Skeletal muscle tissue (tissue), 4 donors: Measurements from ENCODE around the gene LYPD6B. TPM values are rescaled to one million over a fixed set of nuclear protein-coding genes. Genes with fewer than 3 reads are reported as not detected.

Experiments used
- H3K27ac ChIP-seq: one replicate; pipeline ENCODE4 v1.7.0; 2013; ENCODE audit warnings: mild to moderate bottlenecking, low read depth, low read length, inconsistent platforms
- H3K27me3 ChIP-seq, 3 donors: one replicate each; pipeline ENCODE4 v1.7.0; 2013; ENCODE audit warnings: low read length in 3 of 3; ENCODE audit not compliant: control insufficient read depth in 3 of 3, insufficient read depth in 3 of 3
- H3K36me3 ChIP-seq, 3 donors: one replicate each; pipeline ENCODE4 v1.7.0; 2013; ENCODE audit warnings: low read length in 3 of 3; ENCODE audit not compliant: control insufficient read depth in 3 of 3, insufficient read depth in 3 of 3
- H3K4me1 ChIP-seq, 3 donors: one replicate each; pipeline ENCODE4 v1.7.0; 2013; ENCODE audit warnings: low read length in 3 of 3, mild to moderate bottlenecking in 3 of 3; ENCODE audit not compliant: control insufficient read depth in 3 of 3, insufficient read depth in 3 of 3
- H3K4me3 ChIP-seq, 3 donors: one replicate each; pipeline ENCODE4 v1.7.0; 2013; ENCODE audit warnings: low read length in 3 of 3
- H3K9ac ChIP-seq, 3 donors: one replicate each; pipeline ENCODE4 v1.7.0; 2013; ENCODE audit warnings: low read length in 3 of 3, mild to moderate bottlenecking in 3 of 3, moderate library complexity in 2 of 3, low read depth in 1 of 3
- H3K9me3 ChIP-seq, 3 donors: one replicate each; pipeline ENCODE4 v1.7.0; 2013; ENCODE audit warnings: low read length in 3 of 3; ENCODE audit not compliant: control insufficient read depth in 3 of 3
- total RNA-seq: library from RNA; depleted of rRNA; stranded (reverse); fragments of >200 nt; gene quantifications from one replicate; pipeline ENCODE4 v1.2.3, GENCODE V29; 2014
- donor health status: Osteomylitis.

The LYPD6B gene
- total RNA-seq, 1 donor from 2014 or later: 0.52 TPM

- Histone ChIP-seq H3K4me1 (no peaks in the 10 kb centered on the region), H3K9me3 (no peaks in the 10 kb centered on the region), H3K27ac (no peak overlapping the region), H3K4me3 (no peak overlapping the region), H3K36me3 (no peaks in the 10 kb centered on the region), H3K9ac (no peak overlapping the region), H3K27me3 (peaks cover 0 to 2% (median 0%) of the 10 kb centered on the region in 3 donors)
Observed at GRCh38 chr2:149068225-149068995, 29.9 kb downstream of the LYPD6B start.

DNA sequence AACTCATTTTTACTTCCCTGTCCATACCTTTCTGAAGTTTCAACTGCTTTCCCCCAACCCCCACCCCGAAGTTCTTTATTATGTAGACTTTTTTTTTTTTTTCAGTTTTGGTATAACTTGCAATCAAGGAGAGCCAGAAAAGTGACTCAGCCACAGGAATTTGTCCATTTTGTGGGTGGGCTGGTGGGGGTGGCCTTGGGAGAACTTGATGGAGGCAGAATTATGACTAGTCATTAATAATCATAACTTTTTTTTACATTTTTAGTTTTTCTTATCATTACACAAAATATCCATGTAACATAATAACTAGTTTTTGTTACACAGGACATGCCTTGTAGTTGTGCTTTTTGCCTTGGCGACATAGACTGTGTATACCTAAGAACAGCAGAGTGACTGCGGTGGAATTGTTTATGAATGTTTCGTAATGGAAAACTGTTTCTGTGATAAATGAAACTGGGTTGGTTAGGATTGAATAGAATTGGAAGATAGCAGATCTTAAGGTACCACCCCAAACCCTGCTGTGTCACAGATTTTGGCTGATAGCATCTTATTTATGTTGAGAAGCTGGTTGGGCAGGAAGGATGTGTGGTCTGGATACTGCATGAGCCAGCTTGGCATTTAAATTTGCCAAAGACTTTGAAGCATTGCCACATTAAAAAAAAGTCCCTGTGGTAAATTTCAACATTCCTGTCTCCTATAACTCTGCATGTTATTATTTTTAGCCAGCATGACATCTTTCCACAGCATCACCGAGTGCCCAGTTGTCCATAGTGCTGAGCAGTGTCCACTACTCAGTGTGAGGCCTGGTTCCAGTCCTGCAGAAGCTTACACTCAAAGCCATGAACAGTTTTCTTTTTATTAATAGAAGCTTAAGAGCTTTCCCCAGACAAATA is 30.7 kb downstream of the LYPD6B start:
- Histone ChIP-seq H3K36me3 (no peaks in the 10 kb centered on the region), H3K4me3 (no peak overlapping the region), H3K27ac (no peak overlapping the region), H3K4me1 (no peaks in the 10 kb centered on the region), H3K27me3 (peaks cover 0 to 2% (median 0%) of the 10 kb centered on the region in 3 donors), H3K9ac (no peak overlapping the region), H3K9me3 (no peaks in the 10 kb centered on the region)

DNA sequence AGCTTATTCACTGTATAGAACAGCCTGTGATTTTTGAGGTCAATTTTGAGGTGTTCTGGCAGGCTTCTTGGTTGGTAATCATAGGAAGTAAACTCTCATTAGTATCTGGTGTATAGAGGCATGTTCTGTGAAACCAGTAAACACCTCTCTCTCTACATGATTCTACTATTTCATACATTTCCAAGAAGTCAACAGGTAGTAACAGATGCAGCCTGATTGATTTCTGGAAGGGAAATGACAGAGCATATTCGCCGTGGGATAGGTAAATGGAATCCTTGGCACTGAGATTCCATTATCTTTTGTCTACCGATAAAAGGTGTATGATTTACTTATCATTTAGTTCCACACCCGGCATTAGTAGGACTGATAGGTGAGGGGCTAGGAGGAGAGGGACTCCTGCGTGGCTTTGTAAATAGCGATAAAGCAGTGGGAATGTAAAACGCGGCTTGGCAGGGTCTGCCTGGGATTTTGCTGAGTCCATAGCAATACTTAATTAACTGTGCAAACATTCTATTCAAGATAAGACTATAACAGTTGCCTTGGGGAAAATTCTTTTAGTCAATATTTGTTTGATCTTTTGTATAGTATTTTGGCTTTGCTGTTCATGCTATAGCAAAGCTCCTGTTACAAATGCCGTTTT is 32.3 kb downstream of the LYPD6B start:
- H3K9ac ChIP-seq: no peak overlapping the region
- no peak overlapping the region for H3K27ac ChIP-seq
- H3K4me1 ChIP-seq: no peaks in the 10 kb centered on the region
- peaks cover 0 to 2% (median 0%) of the 10 kb centered on the region in 3 donors for H3K27me3 ChIP-seq
- H3K4me3 ChIP-seq: no peak overlapping the region
- H3K36me3 ChIP-seq: no peaks in the 10 kb centered on the region
- H3K9me3 ChIP-seq: no peaks in the 10 kb centered on the region

DNA sequence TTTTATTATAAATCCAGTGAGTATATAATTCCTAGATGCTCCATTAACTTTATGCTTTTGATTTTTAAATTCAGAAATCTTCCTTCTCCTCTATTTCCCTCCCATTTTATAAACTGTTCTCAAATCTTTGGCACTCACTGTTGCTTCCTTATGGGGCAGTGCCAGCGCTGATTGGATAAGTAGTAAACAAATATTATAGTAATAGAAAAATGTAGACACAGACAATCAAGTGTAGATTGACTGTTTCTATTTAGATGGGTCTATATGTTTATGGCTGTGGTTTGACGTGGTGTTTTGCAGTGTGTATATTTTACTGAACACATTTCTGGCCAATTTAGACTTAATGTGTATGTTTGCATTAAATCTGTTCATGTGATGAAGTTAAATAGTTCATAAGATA is 36.6 kb downstream of the LYPD6B start:
- no peaks in the 10 kb centered on the region for H3K9me3 ChIP-seq
- H3K36me3 ChIP-seq: no peaks in the 10 kb centered on the region
- H3K27me3 ChIP-seq: peaks cover 0 to 2% (median 0%) of the 10 kb centered on the region in 3 donors
- H3K9ac ChIP-seq: no peak overlapping the region
- H3K4me3 ChIP-seq: no peak overlapping the region
- no peak overlapping the region for H3K27ac ChIP-seq
- H3K4me1 ChIP-seq: no peaks in the 10 kb centered on the region

- no peaks in the 10 kb centered on the region for H3K36me3 ChIP-seq
- H3K9ac ChIP-seq: peak overlapping the region in 2 of 3 donors; percentile 10 to 46
- H3K9me3 ChIP-seq: no peaks in the 10 kb centered on the region
- H3K4me1 ChIP-seq: no peaks in the 10 kb centered on the region
- H3K27me3 ChIP-seq: peaks cover 0 to 2% (median 0%) of the 10 kb centered on the region in 3 donors
- H3K4me3 ChIP-seq: no peak overlapping the region
- H3K27ac ChIP-seq: no peak overlapping the region
Observed at GRCh38 chr2:149075853-149076252, 37.4 kb downstream of the LYPD6B start.

DNA sequence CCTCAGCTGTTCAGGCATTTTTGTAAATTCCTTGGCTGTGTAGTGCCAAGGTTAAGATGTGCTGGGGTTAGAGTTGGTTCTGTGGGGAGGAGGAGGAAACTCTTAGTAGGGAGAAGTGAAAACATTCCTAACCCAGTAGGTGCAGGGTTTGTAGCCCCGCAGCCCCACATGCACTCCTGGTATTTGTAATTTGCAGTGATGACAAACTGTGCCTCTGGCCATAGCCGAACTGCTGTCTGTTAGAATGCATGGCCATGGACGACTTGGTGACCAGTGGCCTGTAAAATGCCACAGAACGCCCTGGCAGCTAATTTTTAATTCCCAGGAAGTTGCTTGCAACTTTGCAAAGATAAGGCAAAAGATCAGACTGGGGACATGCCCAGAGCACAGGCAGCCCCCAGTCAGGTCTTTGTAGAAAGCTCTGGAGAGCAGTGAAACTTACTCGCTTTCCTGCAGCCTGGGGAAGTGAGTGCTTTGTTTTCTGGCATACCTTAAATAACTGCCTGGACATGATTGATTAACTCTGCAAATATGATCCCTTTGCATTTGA is 38.4 kb downstream of the LYPD6B start:
- Histone ChIP-seq H3K4me3 (no peak overlapping the region), H3K27me3 (peaks cover 0 to 2% (median 0%) of the 10 kb centered on the region in 3 donors), H3K36me3 (no peaks in the 10 kb centered on the region), H3K9me3 (no peaks in the 10 kb centered on the region), H3K4me1 (no peaks in the 10 kb centered on the region), H3K9ac (no peak overlapping the region), H3K27ac (no peak overlapping the region)

GRCh38 chr2:149077861-149078260 is 39.4 kb downstream of the LYPD6B start:
- no peaks in the 10 kb centered on the region for H3K36me3 ChIP-seq
- H3K4me1 ChIP-seq: no peaks in the 10 kb centered on the region
- no peaks in the 10 kb centered on the region for H3K9me3 ChIP-seq
- no peak overlapping the region for H3K9ac ChIP-seq
- peaks cover 0 to 2% (median 0%) of the 10 kb centered on the region in 3 donors for H3K27me3 ChIP-seq
- no peak overlapping the region for H3K27ac ChIP-seq
- H3K4me3 ChIP-seq: no peak overlapping the region

DNA sequence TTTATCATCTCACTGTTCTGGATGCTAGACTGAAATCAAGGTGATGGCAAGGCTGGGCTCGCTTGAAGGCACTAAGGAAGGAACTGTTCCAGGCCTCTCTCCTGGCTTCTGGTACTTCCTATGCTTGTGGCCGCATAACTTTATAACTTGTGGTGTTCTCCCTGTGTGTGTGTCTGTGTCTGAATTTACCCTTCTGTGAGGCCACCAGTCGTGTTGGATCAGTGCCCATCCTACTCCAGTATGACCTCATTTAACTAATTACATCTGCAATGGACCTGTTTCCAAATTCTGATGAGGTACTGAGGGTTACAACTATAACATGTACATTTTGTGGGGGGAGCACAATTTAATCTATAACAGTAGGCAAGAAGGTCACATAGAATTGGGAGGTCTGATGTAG is 41.6 kb downstream of the LYPD6B start:
- Histone ChIP-seq H3K9me3 (no peaks in the 10 kb centered on the region), H3K4me1 (no peaks in the 10 kb centered on the region), H3K9ac (no peak overlapping the region), H3K27me3 (no peaks in the 10 kb centered on the region), H3K36me3 (no peaks in the 10 kb centered on the region), H3K27ac (no peak overlapping the region), H3K4me3 (no peak overlapping the region)

DNA sequence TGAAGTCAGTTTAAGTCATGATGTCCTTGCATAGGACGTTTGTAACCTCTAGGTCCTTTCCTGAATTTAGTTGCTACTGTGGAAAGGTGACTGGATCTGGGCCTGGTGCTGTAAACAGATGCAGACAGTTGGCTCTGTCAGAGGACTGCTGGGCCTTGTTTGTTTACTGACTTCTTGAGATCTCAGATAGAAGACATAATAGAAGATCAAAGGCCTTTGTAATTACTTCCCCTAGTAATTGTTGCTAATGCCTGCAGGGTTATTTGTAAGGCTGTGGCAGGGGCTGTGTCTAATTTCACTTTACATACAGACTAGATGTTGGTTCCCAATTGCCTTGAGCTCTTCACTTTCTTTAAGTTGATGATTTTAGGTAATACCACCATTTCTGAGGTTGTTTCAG is 42.5 kb downstream of the LYPD6B start:
- Histone ChIP-seq H3K27ac (no peak overlapping the region), H3K36me3 (no peaks in the 10 kb centered on the region), H3K9me3 (no peaks in the 10 kb centered on the region), H3K9ac (no peak overlapping the region), H3K4me1 (no peaks in the 10 kb centered on the region), H3K27me3 (no peaks in the 10 kb centered on the region), H3K4me3 (no peak overlapping the region)
